Right ventricle myocardium superior (tissue), 1 donor: ENCODE results near the gene EPSTI1. TPM values are rescaled to one million over a fixed set of nuclear protein-coding genes. Genes with fewer than 3 reads are reported as not detected.
A peak's percentile ranks its signal among the peaks of the same experiment; 100 is the strongest.
"Not testable (repeated sequence)": the region's sequence is repeated elsewhere in the genome, so short reads cannot be mapped to it uniquely, and the experiment has no call there.

Experiments
- ATAC-seq: fragments of 200-7000 bp; cut with Tn5 transposase; one replicate; pipeline ENCODE4 v1.9.1; 2020; ENCODE audit warnings: mild to moderate bottlenecking; ENCODE audit not compliant: poor library complexity
- DNase-seq: peaks from one replicate; pipeline ENCODE4 v3.0.0-alpha.2; 2020
- intact Hi-C: fragments of 100-400 bp; cut with DNase I; formaldehyde crosslinking; loops from one replicate; pipeline ENCODE4 v1.11.2; 2022
- total RNA-seq: library from RNA; stranded (reverse); fragmentation: NEBNext Ultra II Directional; extraction: Animal tissue kit (Norgen Biotek cat#: 25700); gene quantifications from one replicate; pipeline ENCODE4 v1.2.1, GENCODE V29; 2021
- donor health status: DM: no; HTN: yes; CAD: no; lungs with severe emphysema.

Gene EPSTI1
- total RNA-seq, 1 donor from 2014 or later, result 2.3 TPM

GRCh38 chr13:42875475-42876269 lies 116.4 kb downstream of the EPSTI1 start:
- DNase-seq, result no peak
- no peak for ATAC-seq
- intact Hi-C loops, result no loop called here

GRCh38 chr13:42874221-42874620 lies 117.8 kb downstream of the EPSTI1 start:
- DNase-seq, result no peak
- intact Hi-C loops, result no loop called here
- ATAC-seq, result no peak

GRCh38 chr13:42873081-42873480 lies 119.0 kb downstream of the EPSTI1 start:
- intact Hi-C loops, result no loop called here
- no peak for DNase-seq
- ATAC-seq, result no peak

- no peak for DNase-seq
- intact Hi-C loops, result no loop called here
Measured at GRCh38 chr13:42867232-42867631, 124.8 kb downstream of the EPSTI1 start.

GRCh38 chr13:42865768-42866102 lies 126.3 kb downstream of the EPSTI1 start:
- DNase-seq, result no peak
- intact Hi-C loops, result no loop called here
- ATAC-seq, result no peak

More at GRCh38 chr13:42867232-42867631, 124.8 kb downstream of the EPSTI1 start:
- ATAC-seq, result no peak

GRCh38 chr13:42864952-42865767 lies 126.9 kb downstream of the EPSTI1 start:
- ATAC-seq (peak; percentile 61), DNase-seq (no peak)
- intact Hi-C loops, result no loop called here

GRCh38 chr13:42862370-42862769 lies 129.7 kb downstream of the EPSTI1 start:
- ATAC-seq, intact Hi-C loops: not testable (repeated sequence)

GRCh38 chr13:42860485-42860884 lies 131.6 kb downstream of the EPSTI1 start:
- no peak for ATAC-seq
- intact Hi-C loops, result no loop called here
- DNase-seq, result no peak

More at GRCh38 chr13:42862370-42862769, 129.7 kb downstream of the EPSTI1 start:
- DNase-seq, result not testable (repeated sequence)

GRCh38 chr13:42859760-42860159 lies 132.3 kb downstream of the EPSTI1 start:
- no peak for ATAC-seq
- intact Hi-C loops, result no loop called here

GRCh38 chr13:42855410-42855809 lies 136.6 kb downstream of the EPSTI1 start:
- intact Hi-C loops, result no loop called here
- DNase-seq (no peak), ATAC-seq (no peak)

More at GRCh38 chr13:42859760-42860159, 132.3 kb downstream of the EPSTI1 start:
- DNase-seq, result no peak

GRCh38 chr13:42852136-42852535 lies 139.9 kb downstream of the EPSTI1 start:
- DNase-seq (no peak), ATAC-seq (no peak)
- intact Hi-C loops, result no loop called here

- ATAC-seq (no peak), DNase-seq (no peak)
- intact Hi-C loops, result no loop called here
Measured at GRCh38 chr13:42849200-42849599, 142.8 kb downstream of the EPSTI1 start.

GRCh38 chr13:42847891-42848663 lies 144.0 kb downstream of the EPSTI1 start:
- DNase-seq (no peak), ATAC-seq (no peak)
- intact Hi-C loops, result no loop called here

GRCh38 chr13:42836930-42837690 lies 154.9 kb downstream of the EPSTI1 start:
- ATAC-seq (peak; percentile 66), DNase-seq (no peak)
- intact Hi-C loops, result no loop called here

Other genes with a start within 250 kb of the EPSTI1 start
- 4.6 TPM for gene FAM216B, start 210.7 kb downstream of the EPSTI1 start, total RNA-seq
- 32.9 TPM for gene DNAJC15, start 31.3 kb upstream of the EPSTI1 start, total RNA-seq